NCI-H1930 (cell line): Measurements from ENCODE around the gene UNC5B.

ENCODE experiments used
- DNase-seq, 2 experiments: peaks; one replicate each; lab custom pipeline; 2025; lab: John Stamatoyannopoulos, UW

Gene UNC5B

GRCh38 chr10:71239946-71240795, 27.8 kb downstream of the UNC5B start:
- DNase-seq, result no peak

GRCh38 chr10:71241114-71241829, 28.9 kb downstream of the UNC5B start:
- no peak for DNase-seq

- DNase-seq, result no peak
These were observed 29.7 kb downstream of the UNC5B start for GRCh38 chr10:71241830-71242621.

- no peak for DNase-seq
These were observed 30.2 kb downstream of the UNC5B start for GRCh38 chr10:71242622-71243009.

- no peak for DNase-seq
These were observed 31.5 kb downstream of the UNC5B start for GRCh38 chr10:71243756-71244395.

- DNase-seq, result no peak
These were observed 32.4 kb downstream of the UNC5B start for GRCh38 chr10:71244431-71245419.

GRCh38 chr10:71245420-71246325, 33.3 kb downstream of the UNC5B start:
- DNase-seq, result no peak

- no peak for DNase-seq
These were observed 34.4 kb downstream of the UNC5B start for GRCh38 chr10:71246591-71247413.

- DNase-seq, result no peak
These were observed 35.0 kb downstream of the UNC5B start for GRCh38 chr10:71247414-71247705.

GRCh38 chr10:71247804-71248203, 35.4 kb downstream of the UNC5B start:
- DNase-seq, result no peak

- DNase-seq, result no peak
These were observed 35.8 kb downstream of the UNC5B start for GRCh38 chr10:71248210-71248609.

- no peak for DNase-seq
These were observed 37.6 kb downstream of the UNC5B start for GRCh38 chr10:71249996-71250395.

- no peak for DNase-seq
These were observed 38.0 kb downstream of the UNC5B start for GRCh38 chr10:71250405-71250804.

- no peak for DNase-seq
These were observed 38.5 kb downstream of the UNC5B start for GRCh38 chr10:71250842-71251241.

GRCh38 chr10:71251319-71251718, 38.9 kb downstream of the UNC5B start:
- no peak for DNase-seq

GRCh38 chr10:71252220-71252619, 39.9 kb downstream of the UNC5B start:
- DNase-seq, result no peak

GRCh38 chr10:71253981-71254818, 41.8 kb downstream of the UNC5B start:
- no peak for DNase-seq
